Measurements from ENCODE around the gene DPH2.

The DPH2 gene

GRCh38 chr1:43944860-43945259 is 24.9 kb upstream of the DPH2 start:
- DNase-seq (ENCODE audit: low spot score) = no peak

- DNase-seq (ENCODE audit: low spot score) = no peak
Measured at GRCh38 chr1:43945674-43946235, 24.1 kb upstream of the DPH2 start.

GRCh38 chr1:43946236-43947060 is 23.4 kb upstream of the DPH2 start, which contains the start of gene IPO13:
TSS of gene IPO13 (plus strand) at chr1:43946950. CDS start at chr1:43947601, 651 bp downstream.
- peak; percentile 98 for DNase-seq (ENCODE audit: low spot score)

GRCh38 chr1:43947061-43947873 is 22.5 kb upstream of the DPH2 start:
- peak; percentile 34 for DNase-seq (ENCODE audit: low spot score)

- no peak for DNase-seq (ENCODE audit: low spot score)
Measured at GRCh38 chr1:43947874-43948437, 21.9 kb upstream of the DPH2 start.

- no peak for DNase-seq (ENCODE audit: low spot score)
Measured at GRCh38 chr1:43949678-43950077, 20.1 kb upstream of the DPH2 start.

- no peak for DNase-seq (ENCODE audit: low spot score)
Measured at GRCh38 chr1:43951021-43951985, 18.5 kb upstream of the DPH2 start.

GRCh38 chr1:43952731-43953346 is 17.0 kb upstream of the DPH2 start:
- DNase-seq (ENCODE audit: low spot score) = no peak

- DNase-seq (ENCODE audit: low spot score) = no peak
Measured at GRCh38 chr1:43953361-43953760, 16.4 kb upstream of the DPH2 start.

- DNase-seq (ENCODE audit: low spot score) = no peak
Measured at GRCh38 chr1:43954036-43954435, 15.8 kb upstream of the DPH2 start.

- DNase-seq (ENCODE audit: low spot score) = no peak
Measured at GRCh38 chr1:43956234-43956633, 13.6 kb upstream of the DPH2 start.

- DNase-seq (ENCODE audit: low spot score) = no peak
Measured at GRCh38 chr1:43957407-43958040, 12.3 kb upstream of the DPH2 start.

- DNase-seq (ENCODE audit: low spot score) = no peak
Measured at GRCh38 chr1:43958351-43959255, 11.2 kb upstream of the DPH2 start.

- DNase-seq (ENCODE audit: low spot score) = no peak
Measured at GRCh38 chr1:43960798-43961197, 9.0 kb upstream of the DPH2 start.

GRCh38 chr1:43961692-43962091 is 8.1 kb upstream of the DPH2 start:
- no peak for DNase-seq (ENCODE audit: low spot score)

GRCh38 chr1:43962324-43962723 is 7.5 kb upstream of the DPH2 start:
- DNase-seq (ENCODE audit: low spot score) = no peak

- DNase-seq (ENCODE audit: low spot score) = no peak
Measured at GRCh38 chr1:43963006-43963405, 6.8 kb upstream of the DPH2 start.

- no peak for DNase-seq (ENCODE audit: low spot score)
Measured at GRCh38 chr1:43963890-43964289, 5.9 kb upstream of the DPH2 start.

GRCh38 chr1:43965316-43965715 is 4.5 kb upstream of the DPH2 start:
- no peak for DNase-seq (ENCODE audit: low spot score)
